DMS153 treated with DMSO at 0.1 percent for 48 hours (cell line): ENCODE measurements around the gene KCNJ1.

Source experiments
- DNase-seq: peaks from one replicate; lab custom pipeline; 2025; ENCODE audit not compliant: unreplicated experiment; lab: John Stamatoyannopoulos, UW

Gene KCNJ1

GRCh38 chr11:128867277-128867676, at the start of gene KCNJ1:
Gene KCNJ1, minus strand, starts transcription at chr11:128867296. Its CDS starts 27,053 bp downstream, at chr11:128840243.
- DNase-seq, result no peak

- no peak for DNase-seq
Measured at GRCh38 chr11:128916681-128917080, 49.6 kb upstream of the KCNJ1 start.

- no peak for DNase-seq
Measured at GRCh38 chr11:128916037-128916572, 49.0 kb upstream of the KCNJ1 start.

- no peak for DNase-seq
Measured at GRCh38 chr11:128915149-128915521, 48.0 kb upstream of the KCNJ1 start.

- no peak for DNase-seq
Measured at GRCh38 chr11:128914216-128915148, 47.4 kb upstream of the KCNJ1 start.

GRCh38 chr11:128913806-128914205, 46.7 kb upstream of the KCNJ1 start:
- no peak for DNase-seq

GRCh38 chr11:128911701-128912100, 44.6 kb upstream of the KCNJ1 start:
- no peak for DNase-seq

GRCh38 chr11:128911239-128911638, 44.1 kb upstream of the KCNJ1 start:
- no peak for DNase-seq

GRCh38 chr11:128910576-128910975, 43.5 kb upstream of the KCNJ1 start:
- no peak for DNase-seq

GRCh38 chr11:128909438-128910125, 42.5 kb upstream of the KCNJ1 start:
- no peak for DNase-seq

GRCh38 chr11:128908391-128909246, 41.5 kb upstream of the KCNJ1 start:
- no peak for DNase-seq

- no peak for DNase-seq
Measured at GRCh38 chr11:128907585-128907984, 40.5 kb upstream of the KCNJ1 start.

GRCh38 chr11:128906185-128907050, 39.3 kb upstream of the KCNJ1 start:
- DNase-seq, result no peak

- DNase-seq, result peak; percentile 59
Measured at GRCh38 chr11:128905345-128906184, 38.5 kb upstream of the KCNJ1 start.

- DNase-seq, result peak; percentile 44
Measured at GRCh38 chr11:128904656-128905344, 37.7 kb upstream of the KCNJ1 start.

GRCh38 chr11:128904303-128904655, 37.2 kb upstream of the KCNJ1 start:
- no peak for DNase-seq

- DNase-seq, result no peak
Measured at GRCh38 chr11:128903248-128904061, 36.4 kb upstream of the KCNJ1 start.
